ENCODE data around the gene TAT.

DNA sequence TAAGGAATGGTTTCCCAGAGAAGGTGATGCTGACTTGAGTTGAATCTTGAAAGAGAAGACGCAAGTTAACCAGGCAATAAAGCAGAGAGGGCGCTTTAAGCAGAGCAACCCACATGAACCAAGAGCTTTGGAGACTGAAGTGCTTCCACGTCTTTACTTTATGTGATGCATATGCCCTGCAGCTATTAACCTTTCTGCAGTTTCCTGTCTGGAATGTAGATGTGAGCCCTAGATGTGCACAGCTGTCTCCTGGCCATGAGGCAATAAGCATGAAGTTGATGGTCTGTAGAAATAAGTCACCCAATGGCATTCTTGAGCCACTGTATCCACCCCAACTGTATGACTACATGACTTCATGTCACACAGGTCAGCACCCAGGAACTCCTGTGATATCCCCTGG lies 56.3 kb downstream of the TAT start:
- TF ChIP-seq, protein P1, sequence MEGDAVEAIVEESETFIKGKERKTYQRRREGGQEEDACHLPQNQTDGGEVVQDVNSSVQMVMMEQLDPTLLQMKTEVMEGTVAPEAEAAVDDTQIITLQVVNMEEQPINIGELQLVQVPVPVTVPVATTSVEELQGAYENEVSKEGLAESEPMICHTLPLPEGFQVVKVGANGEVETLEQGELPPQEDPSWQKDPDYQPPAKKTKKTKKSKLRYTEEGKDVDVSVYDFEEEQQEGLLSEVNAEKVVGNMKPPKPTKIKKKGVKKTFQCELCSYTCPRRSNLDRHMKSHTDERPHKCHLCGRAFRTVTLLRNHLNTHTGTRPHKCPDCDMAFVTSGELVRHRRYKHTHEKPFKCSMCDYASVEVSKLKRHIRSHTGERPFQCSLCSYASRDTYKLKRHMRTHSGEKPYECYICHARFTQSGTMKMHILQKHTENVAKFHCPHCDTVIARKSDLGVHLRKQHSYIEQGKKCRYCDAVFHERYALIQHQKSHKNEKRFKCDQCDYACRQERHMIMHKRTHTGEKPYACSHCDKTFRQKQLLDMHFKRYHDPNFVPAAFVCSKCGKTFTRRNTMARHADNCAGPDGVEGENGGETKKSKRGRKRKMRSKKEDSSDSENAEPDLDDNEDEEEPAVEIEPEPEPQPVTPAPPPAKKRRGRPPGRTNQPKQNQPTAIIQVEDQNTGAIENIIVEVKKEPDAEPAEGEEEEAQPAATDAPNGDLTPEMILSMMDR (conservative IDR thresholded peaks at IDR 0.05), result no peak
- no peak for TF ChIP-seq ZFX (IDR thresholded peaks at IDR 0.05)

Data from C4-2B (cell line).